A549 (cell line): ENCODE results near the gene CCDC188. TPM values are rescaled to one million over a fixed set of nuclear protein-coding genes. Genes with fewer than 3 reads are reported as not detected.

Source experiments
- ATAC-seq, 2 experiments: fragments of 200-7000 bp in 1 of 2; fragments of >200 bp in 1 of 2; cut with Nextera tagmentation in 1 of 2; cut with Tn5 transposase in 1 of 2; 3 replicates each; pipeline versions ENCODE4 v1.8.0 to v1.9.1; 2018 to 2020; ENCODE audit warnings: mild to moderate bottlenecking in 1 of 2, moderate library complexity in 1 of 2
- CTCF ChIA-PET: fragments of 300-600 bp; sonication (Branson Sonifier 250); formaldehyde crosslinking; extraction: SDS; loops from one replicate; lab custom pipeline; 2021; ENCODE audit warnings: antibody characterized with exemption, inconsistent platforms; lab: Yijun Ruan, JAX
- POLR2A ChIA-PET: fragments of 350-600 bp; formaldehyde crosslinking; extraction: SDS; loops from one replicate; lab custom pipeline; 2021; ENCODE audit warnings: antibody characterized with exemption, inconsistent platforms; lab: Yijun Ruan, JAX
- DNase-seq, 2 experiments: peaks; one replicate each; pipeline versions ENCODE4 v3.0.0 to v3.0.0-alpha.2; 2011 to 2016; ENCODE audit warnings: low read depth in 1 of 2, low spot score in 1 of 2
- FAIRE-seq: peaks from 2 replicates; lab custom pipeline; 2011; peaks lifted over from hg19 to GRCh38; lab: Jason Lieb, UNC
- H3K27ac ChIP-seq, 2 experiments: fragments of >200 bp; sonication (Bioruptor Twin); formaldehyde crosslinking; 3 replicates each; pipeline ENCODE4 v1.5.1; 2016 to 2017
- H3K4me1 ChIP-seq: fragments of >200 bp; sonication (Bioruptor Twin); formaldehyde crosslinking; 3 replicates; pipeline ENCODE4 v1.6.1; 2016
- H3K4me2 ChIP-seq: fragments of >200 bp; sonication (Bioruptor Twin); formaldehyde crosslinking; 3 replicates; pipeline ENCODE4 v1.6.1; 2016
- H3K4me3 ChIP-seq: fragments of >200 bp; sonication (Bioruptor Twin); formaldehyde crosslinking; 3 replicates; pipeline ENCODE4 v1.5.1; 2016
- H3K9me3 ChIP-seq: fragments of >200 bp; sonication (Bioruptor Twin); formaldehyde crosslinking; 3 replicates; pipeline ENCODE4 v1.6.1; 2016
- BCL3 ChIP-seq: fragments of >200 bp; sonication (Bioruptor Twin); formaldehyde crosslinking; IDR thresholded peaks from 3 replicates; pipeline ENCODE4 v1.6.1; 2016
- EHF ChIP-seq: fragments of 250-450 bp; sonication (Bioruptor Pico); IDR thresholded peaks from 2 replicates; pipeline ENCODE4 v1.5.0; 2020; ENCODE audit warnings: mild to moderate bottlenecking
- ELK1 ChIP-seq: fragments of 150-350 bp; IDR thresholded peaks from 2 replicates; pipeline ENCODE4 v1.6.1; 2014; ENCODE audit warnings: low read depth, mild to moderate bottlenecking, low read length
- ESRRA ChIP-seq: fragments of 150-350 bp; IDR thresholded peaks from 2 replicates; pipeline ENCODE4 v1.6.1; 2014; ENCODE audit warnings: mild to moderate bottlenecking, low read length, borderline replicate concordance
- FOSL2 ChIP-seq, 2 experiments: fragments of 450-650 bp in 1 of 2; fragments of >200 bp in 1 of 2; sonication (Bioruptor Twin) in 1 of 2; formaldehyde crosslinking; IDR thresholded peaks; 2 replicates each; pipeline versions ENCODE4 v1.5.0 to v1.6.1; 2016 to 2020; ENCODE audit warnings: mild to moderate bottlenecking in 1 of 2, moderate library complexity in 1 of 2
- HDAC2 ChIP-seq: fragments of 200-600 bp; sonication (generic); IDR thresholded peaks from 2 replicates; pipeline ENCODE4 v1.6.1; 2016
- HMGXB4 ChIP-seq: fragments of 250-450 bp; sonication (Bioruptor Pico); IDR thresholded peaks from 2 replicates; pipeline ENCODE4 v1.5.0; 2021; ENCODE audit warnings: mild to moderate bottlenecking, moderate library complexity, borderline replicate concordance
- HOXB13 ChIP-seq: fragments of 250-450 bp; sonication (Bioruptor Pico); IDR thresholded peaks from 2 replicates; pipeline ENCODE4 v1.5.0; 2020; ENCODE audit warnings: low read depth, mild to moderate bottlenecking, moderate library complexity
- HOXB5 ChIP-seq: fragments of 250-450 bp; sonication (Bioruptor Pico); IDR thresholded peaks from 2 replicates; pipeline ENCODE4 v1.5.0; 2020; ENCODE audit warnings: mild to moderate bottlenecking, moderate library complexity
- JUN ChIP-seq, 2 experiments: fragments of >200 bp; sonication (Bioruptor Twin); formaldehyde crosslinking; IDR thresholded peaks; 2 replicates in 1 of 2; 3 replicates in 1 of 2; pipeline ENCODE4 v1.6.1; 2016 to 2017
- MAFK ChIP-seq: fragments of 450-650 bp; IDR thresholded peaks from 2 replicates; pipeline ENCODE4 v1.6.1; 2014; ENCODE audit not compliant: partially characterized antibody
- MAZ ChIP-seq: fragments of 150-350 bp; IDR thresholded peaks from 2 replicates; pipeline ENCODE4 v1.6.1; 2014; ENCODE audit warnings: antibody characterized with exemption, low read depth, low read length, borderline replicate concordance
- NFE2L2 ChIP-seq: fragments of 150-350 bp; conservative IDR thresholded peaks from 2 replicates; pipeline ENCODE4 v1.6.1; 2014; ENCODE audit warnings: low read length
- NR3C1 ChIP-seq: fragments of >200 bp; sonication (Bioruptor Twin); formaldehyde crosslinking; IDR thresholded peaks from 3 replicates; pipeline ENCODE4 v1.6.1; 2017
- RAD21 ChIP-seq, 2 experiments: fragments of >200 bp in 1 of 2; sonication (Bioruptor Twin) in 1 of 2; formaldehyde crosslinking in 1 of 2; IDR thresholded peaks in 1 of 2; conservative IDR thresholded peaks in 1 of 2; 2 replicates in 1 of 2; 3 replicates in 1 of 2; pipeline ENCODE4 v1.6.1; 2012 to 2018; ENCODE audit warnings: inconsistent platforms in 1 of 2
- RARB ChIP-seq: fragments of 250-450 bp; sonication (Bioruptor Pico); IDR thresholded peaks from 2 replicates; pipeline ENCODE4 v1.8.0; 2021; ENCODE audit warnings: mild to moderate bottlenecking, moderate library complexity
- RCOR1 ChIP-seq: fragments of 150-350 bp; IDR thresholded peaks from 2 replicates; pipeline ENCODE4 v1.6.1; 2014; ENCODE audit warnings: antibody characterized with exemption, low read length, low read depth
- SREBF2 ChIP-seq: fragments of 450-650 bp; IDR thresholded peaks from 2 replicates; pipeline ENCODE4 v1.6.1; 2014; ENCODE audit warnings: mild to moderate bottlenecking, moderate library complexity
- ZFP36 ChIP-seq: fragments of 450-650 bp; IDR thresholded peaks from 2 replicates; pipeline ENCODE4 v1.6.1; 2014; ENCODE audit warnings: borderline replicate concordance; ENCODE audit not compliant: partially characterized antibody
- ZNF302 ChIP-seq: fragments of 250-450 bp; sonication (Bioruptor Pico); IDR thresholded peaks from 2 replicates; pipeline ENCODE4 v1.9.0; 2021; ENCODE audit warnings: inconsistent platforms, mild to moderate bottlenecking, moderate library complexity
- WGBS: methylation state at CpG from one replicate; pipeline ENCODE4 v1.1.6; 2017; ENCODE audit errors: missing lambda C conversion rate; 5-methylcytosine and 5-hydroxymethylcytosine counted together
- polyA plus RNA-seq, 4 experiments: library from polyadenylated mRNA; depleted of rRNA in 3 of 4; stranded (reverse); fragments of >200 nt; fragmentation: RNase III in 1 of 4; extraction: RNeasy Plus Mini Kit Qiagen cat#74134 plus additional on column Dnase treatment in 1 of 4; gene quantifications; 2 replicates in 3 of 4; 3 replicates in 1 of 4; pipeline ENCODE4 v1.2.3, GENCODE V29; 2011 to 2017
- TF ChIP-seq, protein P1 (sequence below): IDR thresholded peaks from 2 replicates; pipeline ENCODE4 v1.6.1; 2012; ENCODE audit warnings: low read depth, borderline replicate concordance
- TF ChIP-seq, protein P2 (sequence below): fragments of >200 bp; sonication (Bioruptor Twin); formaldehyde crosslinking; IDR thresholded peaks from 3 replicates; pipeline ENCODE4 v1.5.1; 2016

Gene CCDC188
- polyA plus RNA-seq, 2 of the 4 experiments (the other 2 are of a cell fraction), result not detected

DNA sequence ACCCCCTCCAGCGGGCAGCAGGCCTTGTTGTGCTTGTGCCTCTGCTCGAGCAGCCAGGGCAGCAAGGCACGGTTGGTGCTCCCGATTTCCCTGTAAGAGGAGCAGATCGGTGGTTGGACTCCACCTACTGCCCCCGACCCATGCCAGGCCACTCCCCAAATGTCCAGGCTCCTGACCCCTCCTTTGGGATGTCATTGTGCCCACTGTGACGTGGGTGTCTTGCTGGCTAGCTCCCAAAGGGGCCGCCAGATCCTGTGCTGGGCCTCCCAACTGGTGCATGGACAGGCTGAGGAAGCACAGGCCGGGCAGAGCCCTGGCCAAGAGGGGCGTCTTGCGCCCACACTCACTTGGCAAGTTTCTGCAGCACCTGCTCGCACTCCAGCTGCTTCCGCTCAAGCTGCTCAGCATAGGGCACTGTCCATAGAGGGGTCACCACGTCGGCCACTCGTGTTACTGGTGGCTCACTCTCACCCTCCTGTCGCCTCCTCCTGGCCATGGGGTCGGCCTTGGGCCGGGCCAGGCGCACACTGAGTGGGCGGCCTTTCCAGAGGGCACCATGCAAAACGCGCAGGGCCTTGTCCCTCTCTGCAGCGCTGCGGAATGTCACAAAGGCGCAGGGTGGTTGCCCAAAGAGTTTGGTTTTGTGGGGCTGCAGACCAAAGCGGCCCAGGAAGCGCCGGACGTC, 35.0 kb downstream of the CCDC188 start, which contains the start of gene RANBP1:
RANBP1 (plus strand) TSS at position 414 of the 685 bp plus-strand sequence; CDS start at position 495, 81 bp downstream.
- 91% methylated on average over 8 of the region's 30 CpGs for WGBS
- ATAC-seq, result no peak
- H3K4me2 ChIP-seq, result peak within 1 kb of the TSS; percentile 94
- CTCF ChIA-PET, result interaction anchor here (1.2 to 1.9 kb wide), 2 partner anchors 14 to 144 kb away, joined by 3 to 5 read pairs; no protein-coding TSS in a partner anchor
- TF ChIP-seq, protein P1, sequence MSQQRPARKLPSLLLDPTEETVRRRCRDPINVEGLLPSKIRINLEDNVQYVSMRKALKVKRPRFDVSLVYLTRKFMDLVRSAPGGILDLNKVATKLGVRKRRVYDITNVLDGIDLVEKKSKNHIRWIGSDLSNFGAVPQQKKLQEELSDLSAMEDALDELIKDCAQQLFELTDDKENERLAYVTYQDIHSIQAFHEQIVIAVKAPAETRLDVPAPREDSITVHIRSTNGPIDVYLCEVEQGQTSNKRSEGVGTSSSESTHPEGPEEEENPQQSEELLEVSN, result no peak
- TF ChIP-seq NR3C1 (no peak), HDAC2 (no peak), NFE2L2 (no peak), ESRRA (no peak)
- TF ChIP-seq, all 56 proteins: peak for 0
- POLR2A ChIA-PET, result no interaction called here
- DNase-seq, result no peak
- Histone ChIP-seq H3K4me1 (peaks cover 22% of the 10 kb centered on the region), H3K27ac (peak within 1 kb of the TSS; percentile 87 to 95), H3K9me3 (no peaks in the 10 kb centered on the region), H3K4me3 (peak within 1 kb of the TSS; percentile 68)
- no peak for FAIRE-seq

GRCh38 chr22:20114506-20115475, 36.1 kb downstream of the CCDC188 start:
- peaks cover 17% of the 10 kb centered on the region for H3K4me1 ChIP-seq
- H3K27ac ChIP-seq, result no peak overlapping the region
- H3K4me2 ChIP-seq, result no peak overlapping the region
- DNase-seq (no peak), FAIRE-seq (no peak), ATAC-seq (no peak)
- 94% methylated on average over 27 of the region's 36 CpGs for WGBS
- no peak for TF ChIP-seq FOSL2 (IDR thresholded peaks at IDR 0.05)
- no peak for TF ChIP-seq FOSL2 (CRISPR knock-in tag; IDR thresholded peaks at IDR 0.05)
- TF ChIP-seq ZFP36, result no peak
- TF ChIP-seq HOXB5 (CRISPR knock-in tag), result no peak
- no peak for TF ChIP-seq MAZ
- TF ChIP-seq RAD21 (conservative IDR thresholded peaks at IDR 0.05 in 1 of 2, IDR thresholded peaks at IDR 0.05 in 1 of 2), result no peak
- no peak for TF ChIP-seq MAFK
- TF ChIP-seq RCOR1, result no peak
- no peak for TF ChIP-seq ESRRA
- TF ChIP-seq, protein P2, sequence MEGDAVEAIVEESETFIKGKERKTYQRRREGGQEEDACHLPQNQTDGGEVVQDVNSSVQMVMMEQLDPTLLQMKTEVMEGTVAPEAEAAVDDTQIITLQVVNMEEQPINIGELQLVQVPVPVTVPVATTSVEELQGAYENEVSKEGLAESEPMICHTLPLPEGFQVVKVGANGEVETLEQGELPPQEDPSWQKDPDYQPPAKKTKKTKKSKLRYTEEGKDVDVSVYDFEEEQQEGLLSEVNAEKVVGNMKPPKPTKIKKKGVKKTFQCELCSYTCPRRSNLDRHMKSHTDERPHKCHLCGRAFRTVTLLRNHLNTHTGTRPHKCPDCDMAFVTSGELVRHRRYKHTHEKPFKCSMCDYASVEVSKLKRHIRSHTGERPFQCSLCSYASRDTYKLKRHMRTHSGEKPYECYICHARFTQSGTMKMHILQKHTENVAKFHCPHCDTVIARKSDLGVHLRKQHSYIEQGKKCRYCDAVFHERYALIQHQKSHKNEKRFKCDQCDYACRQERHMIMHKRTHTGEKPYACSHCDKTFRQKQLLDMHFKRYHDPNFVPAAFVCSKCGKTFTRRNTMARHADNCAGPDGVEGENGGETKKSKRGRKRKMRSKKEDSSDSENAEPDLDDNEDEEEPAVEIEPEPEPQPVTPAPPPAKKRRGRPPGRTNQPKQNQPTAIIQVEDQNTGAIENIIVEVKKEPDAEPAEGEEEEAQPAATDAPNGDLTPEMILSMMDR, result no peak
- no peak for TF ChIP-seq HOXB13
- TF ChIP-seq HMGXB4 (CRISPR knock-in tag), result no peak
- no peak for TF ChIP-seq BCL3
- TF ChIP-seq RARB, result no peak
- TF ChIP-seq EHF (CRISPR knock-in tag), result no peak
- TF ChIP-seq SREBF2, result no peak
- TF ChIP-seq, protein P1, result no peak
- no peak for TF ChIP-seq JUN (IDR thresholded peaks at IDR 0.05)
- TF ChIP-seq ZNF302, result no peak
- no peak for TF ChIP-seq ELK1
- ChIA-PET POLR2A (no interaction called here), CTCF (interaction anchor here (1.9 kb wide), 1 partner anchor 15 kb away, joined by 5 read pairs; no protein-coding TSS in a partner anchor)
- H3K9me3 ChIP-seq, result no peaks in the 10 kb centered on the region
- H3K4me3 ChIP-seq, result no peak overlapping the region
